GM23338 (cell line): Measurements from ENCODE around the gene SCG5. TPM values are rescaled to one million over a fixed set of nuclear protein-coding genes. Genes with fewer than 3 reads are reported as not detected.

ENCODE experiments used
- ATAC-seq: fragments of 200-7000 bp; cut with Tn5 transposase; 3 replicates; pipeline ENCODE4 v1.9.1; 2020
- DNase-seq: peaks from one replicate; pipeline ENCODE4 v3.0.0-alpha.2; 2015; ENCODE audit warnings: low spot score
- H2AFZ ChIP-seq: fragments of 200-600 bp; sonication (generic); 2 replicates; pipeline ENCODE4 v1.8.0; 2016; ENCODE audit warnings: antibody characterized with exemption, mild to moderate bottlenecking, moderate library complexity
- H3F3A ChIP-seq: fragments of 200-600 bp; sonication (generic); replicated peaks from 2 replicates; pipeline ENCODE4 v1.8.0; 2017; ENCODE audit warnings: antibody characterized with exemption, mixed run types, low read depth
- H3K27ac ChIP-seq: fragments of 200-600 bp; sonication (generic); 2 replicates; pipeline ENCODE4 v1.6.1; 2016; ENCODE audit warnings: low read depth
- H3K27me3 ChIP-seq: fragments of 200-600 bp; sonication (generic); 2 replicates; pipeline ENCODE4 v1.8.0; 2016; ENCODE audit warnings: mild to moderate bottlenecking, mixed run types, moderate library complexity; ENCODE audit not compliant: insufficient read depth
- H3K36me3 ChIP-seq: fragments of 200-600 bp; sonication (generic); 2 replicates; pipeline ENCODE4 v1.8.0; 2016; ENCODE audit warnings: mild to moderate bottlenecking; ENCODE audit not compliant: insufficient read depth
- H3K4me1 ChIP-seq: fragments of 200-600 bp; sonication (generic); 2 replicates; pipeline ENCODE4 v1.8.0; 2016; ENCODE audit warnings: mild to moderate bottlenecking, moderate library complexity; ENCODE audit not compliant: insufficient read depth
- H3K4me2 ChIP-seq: fragments of 200-600 bp; sonication (generic); 2 replicates; pipeline ENCODE4 v1.7.1; 2017; ENCODE audit warnings: mixed run types
- H3K4me3 ChIP-seq: fragments of 200-600 bp; sonication (generic); 2 replicates; pipeline ENCODE4 v1.6.1; 2016; ENCODE audit warnings: mixed run types
- H3K79me2 ChIP-seq: fragments of 200-600 bp; sonication (generic); replicated peaks from 2 replicates; pipeline ENCODE4 v1.8.0; 2017; ENCODE audit warnings: mild to moderate bottlenecking; ENCODE audit not compliant: insufficient read depth
- H3K9me2 ChIP-seq: fragments of 200-600 bp; sonication (generic); 2 replicates; pipeline ENCODE4 v1.8.0; 2017; ENCODE audit not compliant: insufficient read depth
- H4K20me1 ChIP-seq: fragments of 200-600 bp; sonication (generic); replicated peaks from 2 replicates; pipeline ENCODE4 v1.8.0; 2017; ENCODE audit warnings: mild to moderate bottlenecking; ENCODE audit not compliant: insufficient read depth
- H3K27ac Mint-ChIP-seq: 2 replicates; pipeline ENCODE4 v1.8.0; 2020; ENCODE audit warnings: inconsistent platforms, mild to moderate bottlenecking, moderate library complexity, mixed read lengths
- H3K27me3 Mint-ChIP-seq: 3 replicates; pipeline ENCODE4 v1.8.0; 2022; ENCODE audit warnings: low read depth, mild to moderate bottlenecking, moderate library complexity, mixed read lengths, inconsistent platforms; ENCODE audit not compliant: insufficient read depth, poor library complexity
- H3K36me3 Mint-ChIP-seq: 3 replicates; pipeline ENCODE4 v1.8.0; 2021; ENCODE audit warnings: low read depth, mild to moderate bottlenecking, inconsistent platforms, moderate library complexity, mixed read lengths
- H3K4me1 Mint-ChIP-seq: 3 replicates; pipeline ENCODE4 v1.8.0; 2020; ENCODE audit warnings: mild to moderate bottlenecking, inconsistent platforms, mixed read lengths
- H3K4me3 Mint-ChIP-seq: 3 replicates; pipeline ENCODE4 v1.8.0; 2021; ENCODE audit warnings: moderate library complexity, mild to moderate bottlenecking, inconsistent platforms, mixed read lengths
- H3K9me3 Mint-ChIP-seq: 3 replicates; pipeline ENCODE4 v1.8.0; 2020; ENCODE audit warnings: moderate library complexity, mild to moderate bottlenecking, inconsistent platforms, mixed read lengths
- CREB1 ChIP-seq: fragments of 250-450 bp; sonication (Bioruptor Pico); IDR thresholded peaks from 2 replicates; pipeline ENCODE4 v1.5.0; 2020; ENCODE audit warnings: low read depth, mild to moderate bottlenecking, moderate library complexity
- EZH2 ChIP-seq: fragments of 200-600 bp; sonication (generic); IDR thresholded peaks from one replicate; pipeline ENCODE4 v1.8.0; 2017; ENCODE audit warnings: antibody characterized with exemption, mild to moderate bottlenecking, low read depth; ENCODE audit not compliant: unreplicated experiment
- EZH2phosphoT487 ChIP-seq: fragments of 200-600 bp; sonication (generic); IDR thresholded peaks from one replicate; pipeline ENCODE4 v1.8.1; 2018; ENCODE audit warnings: antibody characterized with exemption; ENCODE audit not compliant: unreplicated experiment
- JUNB ChIP-seq: IDR thresholded peaks from one replicate; pipeline ENCODE4 v1.6.1; 2016; ENCODE audit warnings: antibody characterized with exemption; ENCODE audit not compliant: unreplicated experiment
- POLR2AphosphoS5 ChIP-seq: IDR thresholded peaks from 2 replicates; pipeline ENCODE4 v1.6.1; 2016; ENCODE audit warnings: antibody characterized with exemption, low read depth
- STAT1 ChIP-seq: IDR thresholded peaks from one replicate; pipeline ENCODE4 v1.6.1; 2016; ENCODE audit warnings: antibody characterized with exemption; ENCODE audit not compliant: unreplicated experiment
- ZNF114 ChIP-seq: fragments of 250-450 bp; sonication (Bioruptor Pico); IDR thresholded peaks from 2 replicates; pipeline ENCODE4 v1.5.0; 2020; ENCODE audit warnings: mild to moderate bottlenecking, moderate library complexity
- ZNF331 ChIP-seq: fragments of 250-450 bp; sonication (Bioruptor Pico); IDR thresholded peaks from 2 replicates; pipeline ENCODE4 v1.5.0; 2020; ENCODE audit warnings: low read depth, mild to moderate bottlenecking, moderate library complexity
- polyA plus RNA-seq: library from polyadenylated mRNA; unstranded; fragments of >200 nt; fragmentation: Nextera tagmentation; extraction: Ambion mirVana; gene quantifications from 2 replicates; pipeline ENCODE4 v1.2.1, GENCODE V29; 2016
- total RNA-seq: library from RNA; depleted of rRNA; stranded (reverse); fragments of >200 nt; shearing (Covaris generic); gene quantifications from 2 replicates; pipeline ENCODE4 v1.2.3, GENCODE V29; 2014
- TF ChIP-seq, protein P1 (sequence below), 2 experiments: fragments of 200-600 bp in 1 of 2; sonication (generic) in 1 of 2; conservative IDR thresholded peaks; 2 replicates each; pipeline versions ENCODE4 v1.5.1 to v1.6.1; 2016 to 2017; ENCODE audit warnings: antibody characterized with exemption in 2 of 2, low read depth in 2 of 2, mild to moderate bottlenecking in 2 of 2, moderate library complexity in 1 of 2

SCG5 gene
- total and polyA plus RNA-seq, 2 experiments from 2014 or later = 48.1 to 73.3 TPM

DNA sequence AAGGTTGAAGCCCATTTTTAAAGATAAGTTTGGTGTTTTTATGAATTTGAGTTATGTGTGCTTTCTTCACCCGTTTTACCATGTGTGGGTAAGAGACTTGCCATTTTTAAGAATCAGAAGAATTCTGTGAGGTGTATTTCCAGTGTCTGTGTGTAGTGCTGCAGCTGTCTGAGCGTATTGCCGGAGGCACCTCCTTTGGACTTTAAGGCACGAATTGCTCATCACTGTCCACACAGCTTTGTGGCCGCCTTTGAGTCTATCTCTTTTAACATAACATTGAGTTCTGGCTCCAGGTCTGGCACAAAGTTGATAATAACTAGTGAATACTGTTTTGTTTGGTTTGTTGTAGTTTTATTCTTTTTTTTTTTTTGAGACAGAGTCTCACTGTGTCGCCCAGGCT lies 25.8 kb downstream of the SCG5 start:
- H4K20me1 ChIP-seq = peaks cover 5% of the 10 kb centered on the region; the same call in 1 of the 2 replicates
- H3K36me3 Mint-ChIP-seq = no peaks in the 10 kb centered on the region; the same call in 2 of the 3 replicates
- no peak for TF ChIP-seq POLR2AphosphoS5
- no peak for TF ChIP-seq ZNF114 (CRISPR knock-in tag)
- TF ChIP-seq JUNB = no peak
- no peak for TF ChIP-seq ZNF331 (CRISPR knock-in tag)
- TF ChIP-seq, protein P1, sequence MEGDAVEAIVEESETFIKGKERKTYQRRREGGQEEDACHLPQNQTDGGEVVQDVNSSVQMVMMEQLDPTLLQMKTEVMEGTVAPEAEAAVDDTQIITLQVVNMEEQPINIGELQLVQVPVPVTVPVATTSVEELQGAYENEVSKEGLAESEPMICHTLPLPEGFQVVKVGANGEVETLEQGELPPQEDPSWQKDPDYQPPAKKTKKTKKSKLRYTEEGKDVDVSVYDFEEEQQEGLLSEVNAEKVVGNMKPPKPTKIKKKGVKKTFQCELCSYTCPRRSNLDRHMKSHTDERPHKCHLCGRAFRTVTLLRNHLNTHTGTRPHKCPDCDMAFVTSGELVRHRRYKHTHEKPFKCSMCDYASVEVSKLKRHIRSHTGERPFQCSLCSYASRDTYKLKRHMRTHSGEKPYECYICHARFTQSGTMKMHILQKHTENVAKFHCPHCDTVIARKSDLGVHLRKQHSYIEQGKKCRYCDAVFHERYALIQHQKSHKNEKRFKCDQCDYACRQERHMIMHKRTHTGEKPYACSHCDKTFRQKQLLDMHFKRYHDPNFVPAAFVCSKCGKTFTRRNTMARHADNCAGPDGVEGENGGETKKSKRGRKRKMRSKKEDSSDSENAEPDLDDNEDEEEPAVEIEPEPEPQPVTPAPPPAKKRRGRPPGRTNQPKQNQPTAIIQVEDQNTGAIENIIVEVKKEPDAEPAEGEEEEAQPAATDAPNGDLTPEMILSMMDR (conservative IDR thresholded peaks at IDR 0.05; ENCODE audit: low read depth in 2 of 2) = no peak
- TF ChIP-seq STAT1 = no peak
- TF ChIP-seq EZH2phosphoT487 = no peak
- no peak for TF ChIP-seq EZH2
- no peaks in the 10 kb centered on the region for H3K9me3 Mint-ChIP-seq
- H3K27me3 Mint-ChIP-seq = peaks cover 2% of the 10 kb centered on the region
- no peaks in the 10 kb centered on the region for H3K27me3 ChIP-seq
- DNase-seq = no peak
- peaks cover 30% of the 10 kb centered on the region for H3K4me1 Mint-ChIP-seq
- no peak overlapping the region for H3K4me3 Mint-ChIP-seq
- H3K27ac ChIP-seq = no peak overlapping the region
- no peak overlapping the region for H3K4me3 ChIP-seq
- 0 out of 2 replicates have a peak, but pooled peaks cover 4% of the 10 kb centered on the region for H3K79me2 ChIP-seq
- no peaks in the 10 kb centered on the region for H3K9me2 ChIP-seq
- H3K36me3 ChIP-seq = no peaks in the 10 kb centered on the region
- H2AFZ ChIP-seq = no peak overlapping the region
- H3K4me2 ChIP-seq = no peak overlapping the region
- no peaks in the 10 kb centered on the region for H3F3A ChIP-seq
- no peak overlapping the region for H3K27ac Mint-ChIP-seq
- ATAC-seq = no peak
- H3K4me1 ChIP-seq = peaks cover 22% of the 10 kb centered on the region

DNA sequence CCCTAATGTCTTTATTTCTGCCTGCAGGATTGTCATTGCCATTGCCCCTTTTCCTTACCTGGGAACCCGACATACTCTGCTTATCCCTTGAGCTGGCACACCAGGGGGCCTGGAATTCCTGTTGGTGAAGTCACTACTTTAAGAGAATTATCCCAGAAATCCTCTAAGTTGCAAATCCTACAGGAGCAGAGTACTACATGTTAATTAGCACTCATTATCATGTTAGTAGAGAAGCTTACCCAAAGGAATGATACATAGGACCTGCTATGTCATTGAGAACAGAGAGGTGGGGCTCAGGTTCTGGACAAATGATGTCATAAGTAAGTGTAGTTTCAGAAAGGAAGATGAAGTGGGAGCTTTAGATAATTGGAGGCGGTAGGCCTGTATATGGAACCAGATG lies 27.4 kb downstream of the SCG5 start:
- no peak overlapping the region for H3K4me3 Mint-ChIP-seq

More for the DNA sequence above, 27.4 kb downstream of the SCG5 start:
- no peaks in the 10 kb centered on the region for H3K79me2 ChIP-seq
- peaks cover 4% of the 10 kb centered on the region for H3K27me3 Mint-ChIP-seq
- no peak overlapping the region for H3K4me2 ChIP-seq
- H3K4me1 ChIP-seq = peaks cover 22% of the 10 kb centered on the region
- no peaks in the 10 kb centered on the region for H3F3A ChIP-seq
- TF ChIP-seq CREB1 (CRISPR knock-in tag) = peak; percentile 80
- TF ChIP-seq, protein P1 (conservative IDR thresholded peaks at IDR 0.05; ENCODE audit: low read depth in 2 of 2) = no peak
- ATAC-seq (peak; percentile 77), DNase-seq (peak; percentile 91)
- H3K27ac Mint-ChIP-seq = peak overlapping the region; percentile 66
- no peaks in the 10 kb centered on the region for H3K9me2 ChIP-seq
- no peaks in the 10 kb centered on the region; the same call in 2 of the 3 replicates for H3K36me3 Mint-ChIP-seq
- peaks cover 30% of the 10 kb centered on the region for H3K4me1 Mint-ChIP-seq
- no peak overlapping the region for H2AFZ ChIP-seq
- H3K4me3 ChIP-seq = no peak overlapping the region
- no peak overlapping the region for H3K27ac ChIP-seq
- no peaks in the 10 kb centered on the region for H3K36me3 ChIP-seq
- H4K20me1 ChIP-seq = no peaks in the 10 kb centered on the region; the same call in 1 of the 2 replicates
- no peaks in the 10 kb centered on the region for H3K9me3 Mint-ChIP-seq
- H3K27me3 ChIP-seq = no peaks in the 10 kb centered on the region
